Measurements from ENCODE around the gene NAPEPLD.
"Not testable (repeated sequence)": the region's sequence is repeated elsewhere in the genome, so short reads cannot be mapped to it uniquely, and the experiment has no call there.

NAPEPLD gene

GRCh38 chr7:103144754-103145153 lies 4.1 kb downstream of the NAPEPLD start:
- DNase-seq (ENCODE audit: low read depth in 3 of 3), result not testable (repeated sequence)

GRCh38 chr7:103143868-103144267 lies 5.0 kb downstream of the NAPEPLD start:
- DNase-seq (ENCODE audit: low read depth in 3 of 3), result no peak

GRCh38 chr7:103142494-103142893 lies 6.4 kb downstream of the NAPEPLD start:
- no peak for DNase-seq (ENCODE audit: low read depth in 3 of 3)

- DNase-seq (ENCODE audit: low read depth in 3 of 3), result no peak
Measured at GRCh38 chr7:103141753-103142404, 7.0 kb downstream of the NAPEPLD start.

- DNase-seq (ENCODE audit: low read depth in 3 of 3), result no peak
Measured at GRCh38 chr7:103140685-103141084, 8.2 kb downstream of the NAPEPLD start.

- no peak for DNase-seq (ENCODE audit: low read depth in 3 of 3)
Measured at GRCh38 chr7:103140061-103140460, 8.8 kb downstream of the NAPEPLD start.

GRCh38 chr7:103134836-103135554 lies 13.9 kb downstream of the NAPEPLD start:
- DNase-seq (ENCODE audit: low read depth in 3 of 3), result no peak

GRCh38 chr7:103132995-103133688 lies 15.8 kb downstream of the NAPEPLD start:
- DNase-seq (ENCODE audit: low read depth in 3 of 3), result no peak

- DNase-seq (ENCODE audit: low read depth in 3 of 3), result no peak
Measured at GRCh38 chr7:103130901-103131624, 17.8 kb downstream of the NAPEPLD start.

GRCh38 chr7:103129702-103130549 lies 19.0 kb downstream of the NAPEPLD start:
- DNase-seq (ENCODE audit: low read depth in 3 of 3), result no peak

GRCh38 chr7:103127006-103127405 lies 21.9 kb downstream of the NAPEPLD start:
- DNase-seq (ENCODE audit: low read depth in 3 of 3), result no peak

GRCh38 chr7:103124429-103124979 lies 24.4 kb downstream of the NAPEPLD start:
- DNase-seq (ENCODE audit: low read depth in 3 of 3), result no peak

- DNase-seq (ENCODE audit: low read depth in 3 of 3), result no peak
Measured at GRCh38 chr7:103123529-103123928, 25.4 kb downstream of the NAPEPLD start.

GRCh38 chr7:103121641-103122040 lies 27.3 kb downstream of the NAPEPLD start:
- DNase-seq (ENCODE audit: low read depth in 3 of 3), result no peak

GRCh38 chr7:103120362-103120761 lies 28.5 kb downstream of the NAPEPLD start:
- no peak for DNase-seq (ENCODE audit: low read depth in 3 of 3)

GRCh38 chr7:103119791-103120291 lies 29.1 kb downstream of the NAPEPLD start:
- no peak for DNase-seq (ENCODE audit: low read depth in 3 of 3)

GRCh38 chr7:103117465-103117864 lies 31.4 kb downstream of the NAPEPLD start:
- no peak for DNase-seq (ENCODE audit: low read depth in 3 of 3)

GRCh38 chr7:103116991-103117390 lies 31.9 kb downstream of the NAPEPLD start:
- no peak for DNase-seq (ENCODE audit: low read depth in 3 of 3)

- DNase-seq (ENCODE audit: low read depth in 3 of 3), result no peak
Measured at GRCh38 chr7:103116511-103116910, 32.4 kb downstream of the NAPEPLD start.

- no peak for DNase-seq (ENCODE audit: low read depth in 3 of 3)
Measured at GRCh38 chr7:103115771-103116170, 33.1 kb downstream of the NAPEPLD start.

- DNase-seq (ENCODE audit: low read depth in 3 of 3), result no peak
Measured at GRCh38 chr7:103114576-103115008, 34.3 kb downstream of the NAPEPLD start.

Data from stimulated activated CD4-positive, alpha-beta T cell treated with anti-CD3 and anti-CD28 coated beads, TNF-alpha, amount 100 ng/mL, for 48 hours (primary cell).